ENCODE measurements around the gene BICC1.

Gene BICC1

GRCh38 chr10:58757352-58758065 is 244.8 kb downstream of the BICC1 start:
- Histone ChIP-seq H3K27ac (no peak overlapping the region), H3K27me3 (ENCODE audit: control insufficient read depth, insufficient read depth, low read length) (no peaks in the 10 kb centered on the region), H3K4me2 (ENCODE audit: low read length) (no peak overlapping the region), H3K9ac (no peak overlapping the region), H3K79me2 (no peaks in the 10 kb centered on the region), H3K9me3 (ENCODE audit: control insufficient read depth, low read length) (no peaks in the 10 kb centered on the region), H3K4me1 (no peaks in the 10 kb centered on the region), H3K4me3 (ENCODE audit: low read depth, low read length) (no peak overlapping the region), H2AFZ (no peak overlapping the region), H3K36me3 (ENCODE audit: control insufficient read depth, insufficient read depth, low read length) (no peaks in the 10 kb centered on the region)
- no peak for TF ChIP-seq CTCF (IDR thresholded peaks at IDR 0.05)

GRCh38 chr10:58758321-58758720 is 245.6 kb downstream of the BICC1 start:
- H3K36me3 ChIP-seq (ENCODE audit: control insufficient read depth, insufficient read depth, low read length): no peaks in the 10 kb centered on the region
- no peak overlapping the region for H3K27ac ChIP-seq
- H3K79me2 ChIP-seq: no peaks in the 10 kb centered on the region
- no peaks in the 10 kb centered on the region for H3K4me1 ChIP-seq
- no peak for TF ChIP-seq CTCF (IDR thresholded peaks at IDR 0.05)
- H2AFZ ChIP-seq: no peak overlapping the region
- H3K4me2 ChIP-seq (ENCODE audit: low read length): no peak overlapping the region
- no peaks in the 10 kb centered on the region for H3K27me3 ChIP-seq (ENCODE audit: control insufficient read depth, insufficient read depth, low read length)
- H3K4me3 ChIP-seq (ENCODE audit: low read depth, low read length): no peak overlapping the region
- H3K9me3 ChIP-seq (ENCODE audit: control insufficient read depth, low read length): no peaks in the 10 kb centered on the region
- H3K9ac ChIP-seq: no peak overlapping the region

- Histone ChIP-seq H3K4me2 (ENCODE audit: low read length) (no peak overlapping the region), H3K27me3 (ENCODE audit: control insufficient read depth, insufficient read depth, low read length) (no peaks in the 10 kb centered on the region), H3K9ac (no peak overlapping the region), H3K36me3 (ENCODE audit: control insufficient read depth, insufficient read depth, low read length) (no peaks in the 10 kb centered on the region), H3K79me2 (no peaks in the 10 kb centered on the region), H3K4me1 (no peaks in the 10 kb centered on the region), H3K27ac (no peak overlapping the region), H3K4me3 (ENCODE audit: low read depth, low read length) (no peak overlapping the region), H3K9me3 (ENCODE audit: control insufficient read depth, low read length) (no peaks in the 10 kb centered on the region), H2AFZ (no peak overlapping the region)
- TF ChIP-seq CTCF (IDR thresholded peaks at IDR 0.05): no peak
These were observed 251.5 kb downstream of the BICC1 start for GRCh38 chr10:58764087-58764747.

- Histone ChIP-seq H3K27ac (no peak overlapping the region), H3K36me3 (ENCODE audit: control insufficient read depth, insufficient read depth, low read length) (no peaks in the 10 kb centered on the region), H3K27me3 (ENCODE audit: control insufficient read depth, insufficient read depth, low read length) (no peaks in the 10 kb centered on the region), H3K79me2 (no peaks in the 10 kb centered on the region), H3K4me1 (no peaks in the 10 kb centered on the region), H2AFZ (no peak overlapping the region), H3K9ac (no peak overlapping the region), H3K4me3 (ENCODE audit: low read depth, low read length) (no peak overlapping the region), H3K4me2 (ENCODE audit: low read length) (no peak overlapping the region), H3K9me3 (ENCODE audit: control insufficient read depth, low read length) (no peaks in the 10 kb centered on the region)
- no peak for TF ChIP-seq CTCF (IDR thresholded peaks at IDR 0.05)
These were observed 253.2 kb downstream of the BICC1 start for GRCh38 chr10:58765910-58766309.

- TF ChIP-seq CTCF (IDR thresholded peaks at IDR 0.05): no peak
- no peak overlapping the region for H3K27ac ChIP-seq
- H3K79me2 ChIP-seq: no peaks in the 10 kb centered on the region
- no peak overlapping the region for H3K9ac ChIP-seq
- H3K9me3 ChIP-seq (ENCODE audit: control insufficient read depth, low read length): no peaks in the 10 kb centered on the region
- H3K4me3 ChIP-seq (ENCODE audit: low read depth, low read length): no peak overlapping the region
- H3K4me1 ChIP-seq: no peaks in the 10 kb centered on the region
- H3K27me3 ChIP-seq (ENCODE audit: control insufficient read depth, insufficient read depth, low read length): no peaks in the 10 kb centered on the region
- no peak overlapping the region for H3K4me2 ChIP-seq (ENCODE audit: low read length)
- no peaks in the 10 kb centered on the region for H3K36me3 ChIP-seq (ENCODE audit: control insufficient read depth, insufficient read depth, low read length)
- H2AFZ ChIP-seq: no peak overlapping the region
These were observed 255.0 kb downstream of the BICC1 start for GRCh38 chr10:58767652-58768051.

All from parathyroid adenoma (tissue), 2 donors.